ENCODE measurements around the gene TAL2.

Gene TAL2

GRCh38 chr9:105710638-105711037 is 48.4 kb downstream of the TAL2 start:
- DNase-seq (ENCODE audit: low read depth) = no peak

- DNase-seq (ENCODE audit: low read depth) = no peak
These were observed 49.6 kb downstream of the TAL2 start for GRCh38 chr9:105711867-105712266.

GRCh38 chr9:105712297-105712696 is 50.0 kb downstream of the TAL2 start:
- no peak for DNase-seq (ENCODE audit: low read depth)

All from activated T-helper 1 cell treated with Interleukin-2 at 50 U/mL for 16 hours (primary cell).